HG02981 (cell line): Measurements from ENCODE around the gene ARHGDIA.
A peak's percentile ranks its signal among the peaks of the same experiment; 100 is the strongest.

Source experiments
- ATAC-seq: cut with Tn5 transposase; IDR thresholded peaks from one replicate; pipeline ENCODE4 v1.9.1; 2021; ENCODE audit warnings: mild to moderate bottlenecking, moderate library complexity; ENCODE audit not compliant: unreplicated experiment

ARHGDIA gene

GRCh38 chr17:81865733-81866439 lies 5.3 kb downstream of the ARHGDIA start:
- ATAC-seq: no peak

GRCh38 chr17:81865358-81865732 lies 5.8 kb downstream of the ARHGDIA start:
- no peak for ATAC-seq

DNA sequence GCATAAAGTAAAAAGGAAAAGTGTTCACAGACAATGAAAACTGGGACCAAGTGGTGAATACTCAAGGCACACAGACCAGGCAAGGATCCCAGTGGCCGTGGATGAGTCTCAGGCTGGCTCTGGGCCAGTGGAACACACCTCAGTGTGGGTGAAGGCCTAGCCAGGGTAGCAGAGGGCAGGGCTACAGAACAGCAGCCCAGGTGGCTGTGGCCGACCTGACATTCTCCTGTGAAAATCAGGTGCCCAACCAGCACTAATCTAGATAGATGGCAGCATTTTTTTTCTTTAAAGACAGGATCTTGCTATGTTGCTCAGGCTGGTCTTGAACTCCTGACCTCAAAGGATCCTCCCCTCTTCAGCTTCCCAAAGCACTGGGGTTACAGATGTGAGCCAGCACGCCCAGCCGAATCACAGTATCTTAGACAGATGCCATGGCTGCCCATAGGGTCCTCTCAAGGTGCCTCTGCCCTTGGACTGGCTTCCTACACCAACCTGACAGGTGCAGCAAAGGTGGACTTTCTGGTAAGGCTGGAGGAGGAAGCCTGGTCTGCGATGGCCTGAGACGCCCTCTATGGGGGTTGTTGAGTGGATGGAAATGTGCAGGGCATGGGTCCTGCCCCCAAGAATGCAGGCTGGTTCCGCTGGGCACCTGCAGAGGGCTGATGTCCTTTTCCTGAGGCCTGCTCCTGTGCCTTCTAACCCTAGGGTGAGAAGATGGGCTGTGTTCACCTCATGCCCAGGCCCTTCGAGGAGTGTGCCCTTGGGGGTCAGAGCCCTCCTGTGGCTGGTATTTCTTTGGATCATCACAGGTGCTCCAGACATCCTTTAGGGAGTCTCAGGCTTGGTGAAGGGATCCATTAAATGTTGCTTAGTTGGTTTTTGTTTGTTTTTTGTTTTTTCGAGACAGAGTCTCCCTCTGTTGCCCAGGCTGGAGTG lies 7.0 kb downstream of the ARHGDIA start:
- no peak for ATAC-seq

DNA sequence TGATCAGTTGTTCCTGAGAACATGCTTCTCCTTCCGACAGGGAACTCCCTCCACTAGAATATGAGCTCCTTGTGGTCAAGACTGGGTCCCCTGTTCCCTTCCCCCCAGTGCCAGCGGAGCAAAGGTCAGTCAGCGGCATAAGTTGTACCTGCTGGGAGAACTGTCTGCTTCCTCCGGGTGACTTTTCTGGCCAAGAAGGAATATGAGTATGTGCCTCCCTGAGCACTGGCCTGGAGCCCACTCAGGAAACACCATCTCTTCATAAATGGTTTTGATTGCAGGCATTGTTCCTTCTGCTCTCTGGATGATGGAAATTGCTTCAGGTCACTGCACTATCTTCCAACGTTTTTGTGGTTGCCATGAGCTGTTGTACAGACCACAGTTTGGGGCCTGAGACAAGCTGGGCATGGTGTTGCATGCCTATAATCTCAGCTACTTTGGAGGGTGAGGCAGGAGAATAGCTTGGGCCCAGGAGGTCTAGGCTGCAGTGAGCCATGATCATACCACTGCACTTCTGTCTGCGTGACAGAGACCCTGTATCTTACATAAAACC lies 7.9 kb downstream of the ARHGDIA start:
- ATAC-seq: no peak

GRCh38 chr17:81860756-81861568 lies 10.2 kb downstream of the ARHGDIA start:
- peak; percentile 78 for ATAC-seq

DNA sequence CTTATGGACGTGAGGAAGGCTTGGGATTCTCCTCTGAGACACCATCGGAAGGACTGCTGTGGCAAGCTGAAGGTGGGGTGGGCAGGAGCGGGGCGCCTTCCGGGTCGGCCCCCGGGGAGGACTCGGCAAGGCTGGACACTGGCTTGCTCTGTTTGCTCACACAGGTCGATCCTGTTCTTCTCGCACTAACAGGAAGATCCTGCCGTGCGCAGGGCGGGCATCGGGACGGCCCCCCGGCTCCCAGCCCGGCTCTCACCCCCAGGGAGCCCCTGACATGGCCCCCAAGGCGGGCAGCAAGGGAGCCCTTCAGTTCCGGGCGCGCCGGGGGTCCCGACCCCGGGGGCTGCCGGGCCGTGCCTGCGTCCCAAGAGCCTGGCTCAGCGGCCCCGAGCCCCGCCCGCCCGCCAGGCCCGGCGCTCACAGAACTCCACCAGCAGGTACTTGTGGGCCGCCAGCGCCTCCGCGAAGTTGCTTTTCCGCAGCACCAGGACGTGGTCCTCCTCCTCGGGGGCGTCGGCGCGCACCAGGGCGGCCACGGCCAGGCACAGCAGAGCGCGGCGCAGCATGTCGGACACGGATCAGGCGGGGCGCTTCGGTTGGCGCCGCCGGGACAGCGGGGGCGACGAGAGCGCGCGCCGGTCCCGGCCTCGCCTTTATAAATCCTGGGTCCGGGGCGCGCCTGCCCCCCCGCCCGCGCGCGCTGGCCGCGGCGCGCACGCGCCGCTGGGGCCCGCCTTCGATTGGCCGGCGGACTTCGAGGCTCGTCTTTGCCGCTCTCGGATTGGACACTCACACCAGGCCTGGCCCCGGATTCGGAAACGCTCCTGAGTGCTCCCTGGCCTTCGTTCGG lies 11.0 kb downstream of the ARHGDIA start, which contains the start of gene P4HB:
Gene P4HB, minus strand, starts transcription at position 630 of the 850 bp plus-strand sequence. Its CDS starts 64 bp downstream, at position 566.
- peak; percentile 0 for ATAC-seq

DNA sequence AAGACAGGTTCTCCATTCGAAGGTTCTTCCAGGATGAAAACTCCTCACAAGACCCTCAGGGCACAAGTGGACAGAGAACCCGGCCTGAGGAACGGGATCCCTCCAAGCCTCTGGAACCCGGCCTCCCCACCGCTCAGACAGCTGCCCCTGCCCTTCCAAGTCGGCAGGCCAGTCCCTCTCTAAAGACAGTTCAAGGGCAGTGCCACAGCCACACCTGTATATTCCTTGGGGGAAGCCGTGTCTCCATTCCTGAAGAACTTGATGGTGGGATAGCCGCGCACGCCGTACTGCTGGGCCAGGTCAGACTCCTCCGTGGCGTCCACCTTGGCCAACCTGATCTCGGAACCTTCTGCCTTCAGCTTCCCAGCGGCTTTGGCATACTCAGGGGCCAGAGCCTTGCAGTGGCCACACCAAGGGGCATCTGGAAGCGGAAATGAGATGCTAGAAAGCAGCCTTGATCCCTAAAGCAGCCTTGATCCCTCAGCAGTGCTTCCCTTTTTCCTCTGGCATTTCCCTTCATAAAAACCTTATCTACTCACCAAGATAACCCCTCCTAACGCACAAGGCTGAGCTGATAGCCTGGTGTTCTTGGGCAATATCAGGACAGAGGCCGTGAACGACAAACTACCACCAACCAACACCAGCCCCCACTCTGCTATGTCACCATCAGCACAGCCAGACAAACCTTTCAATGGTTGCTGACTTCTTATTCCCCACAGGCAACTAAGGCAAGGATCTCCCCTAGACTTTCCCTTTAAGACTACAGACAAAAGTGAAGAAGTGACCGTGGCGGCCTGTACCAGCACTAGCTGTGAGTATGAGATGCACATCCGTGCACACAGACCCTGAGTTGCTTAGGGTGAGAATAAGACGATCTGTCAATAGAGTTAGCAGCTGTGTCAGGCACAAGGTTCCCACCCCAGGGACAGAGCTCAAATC lies 11.9 kb downstream of the ARHGDIA start:
- ATAC-seq: no peak

DNA sequence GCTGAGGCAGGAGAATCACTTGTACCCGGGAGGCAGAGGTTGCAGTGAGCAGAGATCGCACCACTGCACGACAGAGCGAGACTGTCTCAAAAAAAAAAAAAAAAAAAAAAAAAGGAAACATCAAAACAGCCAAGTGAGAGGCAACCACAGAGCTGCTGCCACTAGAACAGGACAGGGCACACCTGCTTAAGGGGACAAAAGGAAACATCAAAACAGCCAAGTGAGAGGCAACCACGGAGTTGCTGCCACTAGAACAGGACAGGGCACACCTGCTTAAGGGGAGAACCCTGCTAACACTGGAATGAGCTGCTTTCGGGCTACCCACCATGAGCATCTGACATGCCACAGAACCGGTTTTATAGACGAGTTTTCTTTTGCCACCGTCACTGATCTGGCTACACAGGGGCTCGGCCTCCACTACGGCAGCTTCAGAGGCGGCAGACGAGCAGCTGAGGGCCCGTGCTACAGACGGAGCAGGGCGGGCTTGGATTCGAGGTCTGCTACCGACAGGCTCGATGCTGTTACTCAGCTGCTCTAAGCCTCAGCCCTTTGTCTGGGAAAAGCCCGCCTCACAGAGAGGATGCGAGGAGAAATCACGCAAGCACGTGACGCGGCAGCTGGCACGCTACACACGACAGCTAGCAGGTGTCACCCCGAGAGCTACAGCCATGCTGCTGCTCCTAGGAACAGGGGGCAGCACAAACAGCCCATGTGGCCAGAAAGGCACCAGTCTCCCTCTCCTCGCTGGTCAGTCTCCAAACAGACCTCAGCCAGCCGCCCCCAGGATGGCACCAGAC lies 12.8 kb downstream of the ARHGDIA start:
- no peak for ATAC-seq

DNA sequence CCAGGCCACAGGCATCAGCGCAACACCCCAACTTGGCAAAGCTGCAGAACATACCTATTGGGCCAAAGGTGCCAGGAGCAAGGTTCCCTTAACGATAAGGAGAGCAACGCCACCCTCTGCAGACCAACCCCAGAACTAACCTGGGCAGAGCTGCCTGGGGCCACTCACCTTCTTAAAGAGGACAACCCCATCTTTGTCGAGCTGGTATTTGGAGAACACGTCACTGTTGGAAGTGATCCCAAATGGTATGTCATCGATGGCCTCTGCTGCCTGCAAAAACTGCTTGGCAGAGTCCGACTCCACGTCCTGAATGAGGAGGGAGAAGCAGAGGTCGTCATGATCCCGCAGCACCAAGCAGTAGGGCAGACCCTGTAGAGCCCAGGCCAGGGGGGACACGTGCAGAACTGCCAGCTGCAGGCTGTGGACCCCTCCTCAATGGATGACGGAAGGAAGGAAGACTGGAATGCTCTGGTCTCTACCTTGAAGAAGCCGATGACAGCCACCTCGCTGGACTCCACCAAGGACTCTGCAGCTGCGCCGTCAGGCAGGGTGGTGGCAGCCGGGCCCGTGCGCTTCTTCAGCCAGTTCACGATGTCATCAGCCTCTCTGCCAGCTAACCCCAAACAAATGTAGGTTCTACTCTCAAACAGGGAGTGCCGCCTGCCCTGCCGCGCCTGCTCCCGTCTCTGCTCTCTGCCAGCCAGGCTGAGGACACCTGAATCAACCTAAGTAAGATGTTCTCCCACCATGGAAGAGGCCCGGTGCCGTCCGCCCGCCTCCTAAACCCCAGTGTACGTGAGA lies 16.0 kb downstream of the ARHGDIA start:
- no peak for ATAC-seq

DNA sequence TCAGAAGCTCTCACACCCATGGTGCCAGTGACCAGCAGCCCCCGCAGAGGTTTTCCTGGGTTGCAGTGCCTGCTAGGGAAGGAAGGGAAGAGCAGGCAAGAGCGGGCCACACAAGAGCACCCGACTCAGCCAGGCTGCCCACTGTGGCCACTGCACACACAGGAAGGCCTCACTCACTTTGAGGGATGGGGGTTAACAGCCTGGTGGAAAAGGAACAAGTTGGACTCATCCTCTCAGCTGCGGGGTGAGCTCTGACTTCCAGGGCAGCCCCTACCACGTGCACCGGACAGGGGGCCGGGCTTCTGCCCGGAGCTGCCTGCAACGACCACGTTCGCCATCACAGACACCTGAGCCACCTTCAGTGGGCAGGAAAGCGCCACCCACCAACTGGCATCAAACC lies 18.9 kb downstream of the ARHGDIA start:
- ATAC-seq: no peak

DNA sequence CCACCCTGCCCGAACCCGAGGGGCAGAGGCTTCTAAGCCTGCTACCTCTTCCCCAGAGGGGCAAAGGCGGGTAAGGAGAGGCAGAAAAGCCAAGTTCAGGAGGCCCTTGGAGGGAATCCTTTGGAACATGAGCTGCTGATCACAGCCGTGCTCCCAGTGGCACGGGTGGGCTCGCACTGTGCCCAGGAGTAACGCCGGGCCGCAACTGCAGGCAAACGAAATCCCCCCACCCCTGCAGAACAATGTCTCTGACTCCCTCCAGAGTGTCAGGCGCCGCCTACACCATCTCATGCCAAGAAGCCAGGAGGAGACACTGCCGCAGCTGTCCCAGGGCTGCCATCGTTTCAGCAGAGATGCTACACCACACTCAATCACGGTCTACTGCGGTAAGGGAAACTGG lies 19.7 kb downstream of the ARHGDIA start:
- ATAC-seq: no peak

DNA sequence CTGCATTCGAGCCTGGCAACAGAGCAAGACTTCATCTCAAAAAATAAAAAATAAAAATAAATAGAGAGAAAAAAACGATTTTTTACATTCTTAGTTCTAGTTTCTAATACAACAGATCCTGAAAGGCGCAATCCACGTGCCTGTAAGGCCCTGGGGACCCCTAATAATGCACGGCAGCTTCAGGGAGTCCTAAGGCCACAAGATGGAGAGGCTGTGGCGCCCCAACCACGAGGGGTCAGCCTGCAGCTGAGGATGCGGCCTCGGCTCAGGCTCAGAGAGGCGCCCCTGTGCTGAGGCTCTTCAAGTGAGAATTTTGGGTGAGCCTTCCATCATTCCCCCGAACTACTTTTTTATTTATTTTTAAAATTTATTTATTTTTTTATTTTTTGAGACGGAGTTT lies 21.7 kb downstream of the ARHGDIA start:
- no peak for ATAC-seq

GRCh38 chr17:81846743-81847689 lies 24.1 kb downstream of the ARHGDIA start:
- no peak for ATAC-seq

DNA sequence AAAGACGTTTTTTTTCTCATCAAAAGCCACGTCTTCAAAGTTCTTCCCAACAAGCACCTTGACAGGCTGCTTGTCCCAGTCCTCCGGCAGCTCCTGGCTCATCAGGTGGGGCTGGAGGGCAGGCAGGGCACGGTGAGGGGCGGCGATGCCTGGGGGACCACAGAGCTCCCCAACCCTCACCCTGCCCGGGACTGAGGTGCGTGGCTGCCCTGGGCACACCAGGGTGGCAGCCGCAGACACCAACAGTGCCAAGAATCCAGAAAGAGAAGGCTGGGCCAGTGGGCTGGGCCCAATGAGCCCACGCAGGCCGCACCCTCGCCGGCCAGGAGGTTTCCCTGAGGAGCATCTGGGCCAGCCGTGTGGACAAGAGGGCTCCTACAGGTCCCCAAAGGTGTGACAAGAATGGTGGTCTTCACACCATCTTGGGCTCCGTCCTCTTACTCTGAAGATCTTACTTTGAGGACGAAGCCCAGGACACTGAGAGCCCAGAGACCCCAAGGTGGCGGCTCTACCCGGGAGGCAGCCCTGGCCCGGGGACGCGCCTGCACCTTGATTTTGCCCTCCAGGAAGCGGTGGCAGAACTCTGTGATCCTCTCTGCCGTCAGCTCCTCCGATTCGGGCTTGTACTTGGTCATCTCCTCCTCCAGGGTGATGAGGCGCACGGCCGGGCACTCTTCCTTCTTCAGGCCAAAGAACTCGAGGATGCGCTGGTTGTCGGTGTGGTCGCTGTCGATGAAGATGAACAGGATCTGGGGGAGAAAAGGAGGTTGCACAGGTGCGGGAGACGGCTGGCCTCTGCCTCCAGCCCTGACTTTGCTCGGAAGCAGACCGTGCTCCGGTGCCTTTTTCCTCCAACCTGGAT lies 25.0 kb downstream of the ARHGDIA start:
- ATAC-seq: no peak

DNA sequence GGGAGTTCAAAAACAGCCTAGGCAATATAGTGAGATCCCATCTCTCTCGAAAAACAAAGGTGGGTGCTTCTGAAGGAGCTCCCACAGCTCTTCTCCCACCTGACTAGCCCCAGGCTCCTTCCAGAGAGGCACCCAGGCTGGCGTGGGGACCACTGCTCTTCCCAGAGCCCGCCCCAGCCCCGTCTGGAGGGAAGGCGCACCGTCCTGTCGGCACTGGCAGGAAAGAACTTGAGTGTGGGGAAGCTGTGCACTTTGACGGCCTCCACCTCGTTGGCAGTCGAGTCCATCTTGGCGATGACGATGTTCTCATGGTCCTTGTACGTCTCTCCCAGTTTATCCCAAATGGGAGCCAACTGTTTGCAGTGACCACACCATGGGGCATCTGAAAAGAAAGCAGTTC lies 25.8 kb downstream of the ARHGDIA start:
- ATAC-seq: no peak
